WTC11 (cell line): ENCODE results near the gene SF3B1. TPM values are rescaled to one million over a fixed set of nuclear protein-coding genes. Genes with fewer than 3 reads are reported as not detected.

Experiments used
- ATAC-seq: fragments of 200-7000 bp; cut with Tn5 transposase; 2 replicates; pipeline ENCODE4 v1.10.0; 2021; ENCODE audit warnings: mild to moderate bottlenecking, moderate library complexity
- CTCF ChIA-PET: fragments of 300-600 bp; sonication (Branson Sonifier 250); formaldehyde crosslinking; loops from one replicate; lab custom pipeline; 2021; ENCODE audit warnings: antibody characterized with exemption; lab: Charles Lee
- POLR2A ChIA-PET: fragments of 350-600 bp; sonication (Branson Sonifier 250); formaldehyde crosslinking; loops from one replicate; lab custom pipeline; 2021; ENCODE audit warnings: antibody characterized with exemption; lab: Charles Lee
- DNase-seq: peaks from one replicate; pipeline ENCODE4 v3.0.0; 2021; ENCODE audit warnings: low spot score
- H3K27ac Mint-ChIP-seq: 2 replicates; pipeline ENCODE4 v1.8.0; 2021; ENCODE audit warnings: mixed read lengths
- H3K27me3 Mint-ChIP-seq: 2 replicates; pipeline ENCODE4 v1.8.0; 2021; ENCODE audit warnings: low read depth, mild to moderate bottlenecking, moderate library complexity, mixed read lengths
- H3K36me3 Mint-ChIP-seq: 2 replicates; pipeline ENCODE4 v1.8.0; 2021; ENCODE audit warnings: mixed read lengths
- H3K4me1 Mint-ChIP-seq: 2 replicates; pipeline ENCODE4 v1.8.0; 2022; ENCODE audit warnings: mixed read lengths
- H3K4me3 Mint-ChIP-seq: 2 replicates; pipeline ENCODE4 v1.8.0; 2021; ENCODE audit warnings: mild to moderate bottlenecking, moderate library complexity, mixed read lengths
- H3K9me3 Mint-ChIP-seq: 2 replicates; pipeline ENCODE4 v1.8.0; 2021; ENCODE audit warnings: mixed read lengths
- ETV6 ChIP-seq: sonication (generic); formaldehyde crosslinking; IDR thresholded peaks from 2 replicates; pipeline ENCODE4 v1.8.1; 2022; ENCODE audit warnings: mild to moderate bottlenecking, missing genetic modification reagents
- FOXP1 ChIP-seq: sonication (generic); formaldehyde crosslinking; IDR thresholded peaks from 2 replicates; pipeline ENCODE4 v1.8.0; 2022; ENCODE audit warnings: missing genetic modification reagents, mild to moderate bottlenecking, moderate library complexity, borderline replicate concordance
- GRHL2 ChIP-seq: fragments of 250-450 bp; sonication (Bioruptor Pico); IDR thresholded peaks from 2 replicates; pipeline ENCODE4 v1.8.0; 2022; ENCODE audit warnings: mild to moderate bottlenecking, moderate library complexity; ENCODE audit not compliant: insufficient replicate concordance, severe bottlenecking
- HMGA2 ChIP-seq: fragments of 250-450 bp; sonication (Bioruptor Pico); IDR thresholded peaks from 2 replicates; pipeline ENCODE4 v1.4.0; 2021; ENCODE audit warnings: mild to moderate bottlenecking, moderate library complexity
- NFE2L1 ChIP-seq: sonication (generic); formaldehyde crosslinking; IDR thresholded peaks from 2 replicates; pipeline ENCODE4 v1.8.1; 2023; ENCODE audit warnings: missing genetic modification reagents
- NR1H2 ChIP-seq: sonication (generic); formaldehyde crosslinking; IDR thresholded peaks from 2 replicates; pipeline ENCODE4 v1.9.0; 2021; ENCODE audit warnings: mild to moderate bottlenecking, moderate library complexity, missing genetic modification reagents
- SP1 ChIP-seq: sonication (generic); formaldehyde crosslinking; conservative IDR thresholded peaks from 2 replicates; pipeline ENCODE4 v1.8.1; 2022; ENCODE audit warnings: missing genetic modification reagents
- ZNF138 ChIP-seq: sonication (generic); formaldehyde crosslinking; conservative IDR thresholded peaks from 2 replicates; pipeline ENCODE4 v1.8.1; 2022; ENCODE audit warnings: mild to moderate bottlenecking, moderate library complexity, missing genetic modification reagents
- ZNF425 ChIP-seq: fragments of 250-450 bp; sonication (Bioruptor Pico); conservative IDR thresholded peaks from 2 replicates; pipeline ENCODE4 v1.9.0; 2021; ENCODE audit warnings: mild to moderate bottlenecking
- total RNA-seq: library from RNA; stranded (reverse); gene quantifications from 3 replicates; pipeline ENCODE4 v1.2.3, GENCODE V29; 2021
- TF ChIP-seq, protein P1 (sequence below): fragments of 250-450 bp; sonication (Bioruptor Pico); IDR thresholded peaks from 2 replicates; pipeline ENCODE4 v1.9.0; 2021; ENCODE audit warnings: mild to moderate bottlenecking
- TF ChIP-seq, protein P2 (sequence below): sonication (generic); formaldehyde crosslinking; IDR thresholded peaks from 2 replicates; pipeline ENCODE4 v1.8.0; 2022; ENCODE audit warnings: mild to moderate bottlenecking, missing genetic modification reagents
- TF ChIP-seq, protein P3 (sequence below): sonication (generic); formaldehyde crosslinking; IDR thresholded peaks from 2 replicates; pipeline ENCODE4 v1.8.0; 2022; ENCODE audit warnings: mild to moderate bottlenecking, missing genetic modification reagents
- TF ChIP-seq, protein P4 (sequence below): sonication (generic); formaldehyde crosslinking; IDR thresholded peaks from 2 replicates; pipeline ENCODE4 v1.8.0; 2023; ENCODE audit warnings: missing genetic modification reagents, mild to moderate bottlenecking, borderline replicate concordance

The SF3B1 gene
- total RNA-seq, 1 experiment from 2014 or later, result 321 TPM

GRCh38 chr2:197414515-197414914 is 20.3 kb downstream of the SF3B1 start (continued):
- TF ChIP-seq, protein P1, sequence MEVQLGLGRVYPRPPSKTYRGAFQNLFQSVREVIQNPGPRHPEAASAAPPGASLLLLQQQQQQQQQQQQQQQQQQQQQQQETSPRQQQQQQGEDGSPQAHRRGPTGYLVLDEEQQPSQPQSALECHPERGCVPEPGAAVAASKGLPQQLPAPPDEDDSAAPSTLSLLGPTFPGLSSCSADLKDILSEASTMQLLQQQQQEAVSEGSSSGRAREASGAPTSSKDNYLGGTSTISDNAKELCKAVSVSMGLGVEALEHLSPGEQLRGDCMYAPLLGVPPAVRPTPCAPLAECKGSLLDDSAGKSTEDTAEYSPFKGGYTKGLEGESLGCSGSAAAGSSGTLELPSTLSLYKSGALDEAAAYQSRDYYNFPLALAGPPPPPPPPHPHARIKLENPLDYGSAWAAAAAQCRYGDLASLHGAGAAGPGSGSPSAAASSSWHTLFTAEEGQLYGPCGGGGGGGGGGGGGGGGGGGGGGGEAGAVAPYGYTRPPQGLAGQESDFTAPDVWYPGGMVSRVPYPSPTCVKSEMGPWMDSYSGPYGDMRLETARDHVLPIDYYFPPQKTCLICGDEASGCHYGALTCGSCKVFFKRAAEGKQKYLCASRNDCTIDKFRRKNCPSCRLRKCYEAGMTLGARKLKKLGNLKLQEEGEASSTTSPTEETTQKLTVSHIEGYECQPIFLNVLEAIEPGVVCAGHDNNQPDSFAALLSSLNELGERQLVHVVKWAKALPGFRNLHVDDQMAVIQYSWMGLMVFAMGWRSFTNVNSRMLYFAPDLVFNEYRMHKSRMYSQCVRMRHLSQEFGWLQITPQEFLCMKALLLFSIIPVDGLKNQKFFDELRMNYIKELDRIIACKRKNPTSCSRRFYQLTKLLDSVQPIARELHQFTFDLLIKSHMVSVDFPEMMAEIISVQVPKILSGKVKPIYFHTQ (CRISPR knock-in tag), result no peak

DNA sequence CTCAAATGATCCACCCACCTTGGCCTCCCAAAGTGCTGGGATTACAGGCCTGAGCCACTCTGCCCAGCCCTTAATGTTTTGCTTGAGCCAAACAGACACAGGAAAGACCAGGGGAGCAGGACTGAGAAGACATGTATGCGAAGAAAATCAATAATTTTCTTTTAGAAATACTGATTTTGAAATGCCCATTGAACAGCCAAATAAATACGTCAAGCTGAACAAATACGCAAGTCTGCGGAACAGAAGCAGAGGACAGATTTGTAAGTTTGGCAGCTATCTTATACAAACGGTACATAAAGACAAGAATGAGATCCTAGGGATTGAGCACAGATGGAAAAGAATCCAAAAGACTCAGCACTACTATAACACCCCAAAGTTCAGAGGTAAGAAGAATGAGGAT is 20.8 kb downstream of the SF3B1 start:
- Mint-ChIP-seq H3K4me1 (no peaks in the 10 kb centered on the region), H3K4me3 (no peak overlapping the region), H3K27ac (no peak overlapping the region), H3K9me3 (no peaks in the 10 kb centered on the region), H3K27me3 (no peaks in the 10 kb centered on the region), H3K36me3 (peaks cover 71% of the 10 kb centered on the region)
- CTCF ChIA-PET, result no interaction called here
- DNase-seq (no peak), ATAC-seq (no peak)
- TF ChIP-seq ZNF425 (CRISPR knock-in tag), result no peak
- TF ChIP-seq, protein P2, sequence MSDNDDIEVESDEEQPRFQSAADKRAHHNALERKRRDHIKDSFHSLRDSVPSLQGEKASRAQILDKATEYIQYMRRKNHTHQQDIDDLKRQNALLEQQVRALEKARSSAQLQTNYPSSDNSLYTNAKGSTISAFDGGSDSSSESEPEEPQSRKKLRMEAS (CRISPR knock-in tag), result no peak
- POLR2A ChIA-PET, result no interaction called here

DNA sequence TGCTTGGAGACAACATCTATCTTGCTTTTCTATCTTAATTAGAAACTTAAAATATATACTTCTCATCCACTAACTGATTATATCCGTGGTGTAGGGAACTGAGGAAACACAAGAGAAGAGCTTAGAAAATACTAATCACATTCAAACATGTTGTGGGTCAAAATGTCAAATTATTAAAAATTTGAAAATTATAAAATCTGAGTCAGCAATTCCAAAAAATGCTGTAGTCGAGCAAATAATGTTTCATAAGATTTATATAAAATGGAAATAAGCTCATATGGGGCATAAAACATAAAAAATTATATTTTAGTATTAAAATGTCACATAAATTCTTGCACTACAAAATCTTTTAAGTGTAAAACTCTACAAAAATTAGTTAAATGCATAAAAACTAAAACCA is 29.2 kb downstream of the SF3B1 start:
- Mint-ChIP-seq H3K4me3 (no peak overlapping the region), H3K36me3 (peaks cover 79% of the 10 kb centered on the region)
- TF ChIP-seq NFE2L1, result no peak
- no peak for TF ChIP-seq FOXP1 (CRISPR knock-in tag)
- no peak for TF ChIP-seq ETV6 (CRISPR knock-in tag)
- no peak for TF ChIP-seq SP1 (CRISPR knock-in tag)
- TF ChIP-seq, protein P3, sequence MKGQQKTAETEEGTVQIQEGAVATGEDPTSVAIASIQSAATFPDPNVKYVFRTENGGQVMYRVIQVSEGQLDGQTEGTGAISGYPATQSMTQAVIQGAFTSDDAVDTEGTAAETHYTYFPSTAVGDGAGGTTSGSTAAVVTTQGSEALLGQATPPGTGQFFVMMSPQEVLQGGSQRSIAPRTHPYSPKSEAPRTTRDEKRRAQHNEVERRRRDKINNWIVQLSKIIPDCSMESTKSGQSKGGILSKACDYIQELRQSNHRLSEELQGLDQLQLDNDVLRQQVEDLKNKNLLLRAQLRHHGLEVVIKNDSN, result no peak
- no peak for TF ChIP-seq ZNF425 (CRISPR knock-in tag)
- TF ChIP-seq GRHL2 (CRISPR knock-in tag), result no peak
- TF ChIP-seq HMGA2 (CRISPR knock-in tag), result no peak
- TF ChIP-seq, protein P4, sequence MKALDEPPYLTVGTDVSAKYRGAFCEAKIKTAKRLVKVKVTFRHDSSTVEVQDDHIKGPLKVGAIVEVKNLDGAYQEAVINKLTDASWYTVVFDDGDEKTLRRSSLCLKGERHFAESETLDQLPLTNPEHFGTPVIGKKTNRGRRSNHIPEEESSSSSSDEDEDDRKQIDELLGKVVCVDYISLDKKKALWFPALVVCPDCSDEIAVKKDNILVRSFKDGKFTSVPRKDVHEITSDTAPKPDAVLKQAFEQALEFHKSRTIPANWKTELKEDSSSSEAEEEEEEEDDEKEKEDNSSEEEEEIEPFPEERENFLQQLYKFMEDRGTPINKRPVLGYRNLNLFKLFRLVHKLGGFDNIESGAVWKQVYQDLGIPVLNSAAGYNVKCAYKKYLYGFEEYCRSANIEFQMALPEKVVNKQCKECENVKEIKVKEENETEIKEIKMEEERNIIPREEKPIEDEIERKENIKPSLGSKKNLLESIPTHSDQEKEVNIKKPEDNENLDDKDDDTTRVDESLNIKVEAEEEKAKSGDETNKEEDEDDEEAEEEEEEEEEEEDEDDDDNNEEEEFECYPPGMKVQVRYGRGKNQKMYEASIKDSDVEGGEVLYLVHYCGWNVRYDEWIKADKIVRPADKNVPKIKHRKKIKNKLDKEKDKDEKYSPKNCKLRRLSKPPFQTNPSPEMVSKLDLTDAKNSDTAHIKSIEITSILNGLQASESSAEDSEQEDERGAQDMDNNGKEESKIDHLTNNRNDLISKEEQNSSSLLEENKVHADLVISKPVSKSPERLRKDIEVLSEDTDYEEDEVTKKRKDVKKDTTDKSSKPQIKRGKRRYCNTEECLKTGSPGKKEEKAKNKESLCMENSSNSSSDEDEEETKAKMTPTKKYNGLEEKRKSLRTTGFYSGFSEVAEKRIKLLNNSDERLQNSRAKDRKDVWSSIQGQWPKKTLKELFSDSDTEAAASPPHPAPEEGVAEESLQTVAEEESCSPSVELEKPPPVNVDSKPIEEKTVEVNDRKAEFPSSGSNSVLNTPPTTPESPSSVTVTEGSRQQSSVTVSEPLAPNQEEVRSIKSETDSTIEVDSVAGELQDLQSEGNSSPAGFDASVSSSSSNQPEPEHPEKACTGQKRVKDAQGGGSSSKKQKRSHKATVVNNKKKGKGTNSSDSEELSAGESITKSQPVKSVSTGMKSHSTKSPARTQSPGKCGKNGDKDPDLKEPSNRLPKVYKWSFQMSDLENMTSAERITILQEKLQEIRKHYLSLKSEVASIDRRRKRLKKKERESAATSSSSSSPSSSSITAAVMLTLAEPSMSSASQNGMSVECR (CRISPR knock-in tag), result no peak
- TF ChIP-seq NR1H2 (CRISPR knock-in tag), result no peak
- TF ChIP-seq ZNF138 (CRISPR knock-in tag), result no peak

More for the DNA sequence above, 29.2 kb downstream of the SF3B1 start:
- Mint-ChIP-seq H3K27ac (no peak overlapping the region), H3K4me1 (no peaks in the 10 kb centered on the region), H3K9me3 (no peaks in the 10 kb centered on the region), H3K27me3 (no peaks in the 10 kb centered on the region)
- ChIA-PET CTCF (no interaction called here), POLR2A (interaction anchor here (0.6 to 0.7 kb wide), 2 partner anchors 19 to 151 kb away, joined by 3 to 4 read pairs; no protein-coding TSS in a partner anchor)
- no peak for ATAC-seq
- DNase-seq, result no peak
